ENCODE data around the gene CLCN3. TPM values are rescaled to one million over a fixed set of nuclear protein-coding genes. Genes with fewer than 3 reads are reported as not detected.

The CLCN3 gene
- total RNA-seq, 3 donors from 2014 or later, result 68.2 to 127 (median 125) TPM

- no peaks in the 10 kb centered on the region for H3K36me3 ChIP-seq (ENCODE audit: low read depth)
- no peak for DNase-seq
- no peak overlapping the region for H3K4me3 ChIP-seq
- TF ChIP-seq, protein P1, sequence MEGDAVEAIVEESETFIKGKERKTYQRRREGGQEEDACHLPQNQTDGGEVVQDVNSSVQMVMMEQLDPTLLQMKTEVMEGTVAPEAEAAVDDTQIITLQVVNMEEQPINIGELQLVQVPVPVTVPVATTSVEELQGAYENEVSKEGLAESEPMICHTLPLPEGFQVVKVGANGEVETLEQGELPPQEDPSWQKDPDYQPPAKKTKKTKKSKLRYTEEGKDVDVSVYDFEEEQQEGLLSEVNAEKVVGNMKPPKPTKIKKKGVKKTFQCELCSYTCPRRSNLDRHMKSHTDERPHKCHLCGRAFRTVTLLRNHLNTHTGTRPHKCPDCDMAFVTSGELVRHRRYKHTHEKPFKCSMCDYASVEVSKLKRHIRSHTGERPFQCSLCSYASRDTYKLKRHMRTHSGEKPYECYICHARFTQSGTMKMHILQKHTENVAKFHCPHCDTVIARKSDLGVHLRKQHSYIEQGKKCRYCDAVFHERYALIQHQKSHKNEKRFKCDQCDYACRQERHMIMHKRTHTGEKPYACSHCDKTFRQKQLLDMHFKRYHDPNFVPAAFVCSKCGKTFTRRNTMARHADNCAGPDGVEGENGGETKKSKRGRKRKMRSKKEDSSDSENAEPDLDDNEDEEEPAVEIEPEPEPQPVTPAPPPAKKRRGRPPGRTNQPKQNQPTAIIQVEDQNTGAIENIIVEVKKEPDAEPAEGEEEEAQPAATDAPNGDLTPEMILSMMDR (IDR thresholded peaks at IDR 0.05), result no peak
- no peak for ATAC-seq
- H3K9me3 ChIP-seq, result no peaks in the 10 kb centered on the region
- peaks cover 25% of the 10 kb centered on the region for H3K4me1 ChIP-seq (ENCODE audit: low read depth)
- intact Hi-C loops (cut with DNase I, micrococcal nuclease), result no loop called here
Observed at GRCh38 chr4:169615467-169616106, 4.8 kb upstream of the CLCN3 start.

- DNase-seq (no peak), ATAC-seq (no peak)
- Histone ChIP-seq H3K36me3 (ENCODE audit: low read depth) (no peaks in the 10 kb centered on the region), H3K4me3 (no peak overlapping the region), H3K4me1 (ENCODE audit: low read depth) (peaks cover 20% of the 10 kb centered on the region), H3K9me3 (no peaks in the 10 kb centered on the region)
- TF ChIP-seq, protein P1 (IDR thresholded peaks at IDR 0.05), result no peak
- intact Hi-C loops (cut with DNase I, micrococcal nuclease), result no loop called here
Observed at GRCh38 chr4:169616846-169617245, 3.5 kb upstream of the CLCN3 start.

- intact Hi-C loops (cut with DNase I, micrococcal nuclease), result no loop called here
- H3K4me1 ChIP-seq (ENCODE audit: low read depth), result peaks cover 23% of the 10 kb centered on the region
- no peak for DNase-seq
Observed at GRCh38 chr4:169617306-169617705, 3.1 kb upstream of the CLCN3 start.

DNA sequence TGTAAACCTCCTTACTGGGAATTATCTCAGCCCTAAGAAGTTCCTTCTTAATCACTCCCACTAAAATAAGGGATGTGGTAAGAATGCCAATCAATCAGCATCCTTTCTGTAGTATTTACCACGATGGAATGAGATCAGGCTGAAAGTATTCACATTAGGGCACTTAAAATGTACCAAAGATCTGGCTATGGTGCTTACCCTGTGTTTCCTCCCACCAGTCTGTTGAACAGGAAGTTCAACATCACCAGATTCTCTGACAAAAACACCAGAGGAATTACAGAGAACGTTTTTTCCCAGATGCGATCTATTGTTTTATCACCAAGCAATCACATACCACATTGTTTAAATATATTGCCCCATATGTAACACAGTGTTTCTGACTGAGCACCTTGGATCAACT lies 2.1 kb upstream of the CLCN3 start:
- H3K9me3 ChIP-seq, result no peaks in the 10 kb centered on the region
- intact Hi-C loops (cut with DNase I, micrococcal nuclease), result no loop called here
- TF ChIP-seq, protein P1 (IDR thresholded peaks at IDR 0.05), result no peak
- H3K4me1 ChIP-seq (ENCODE audit: low read depth), result peaks cover 26% of the 10 kb centered on the region
- no peak overlapping the region for H3K4me3 ChIP-seq
- H3K36me3 ChIP-seq (ENCODE audit: low read depth), result peaks cover 3% of the 10 kb centered on the region
- no peak for DNase-seq
- ATAC-seq, result no peak

More at GRCh38 chr4:169617306-169617705, 3.1 kb upstream of the CLCN3 start:
- TF ChIP-seq, protein P1 (IDR thresholded peaks at IDR 0.05), result no peak
- ATAC-seq, result no peak
- Histone ChIP-seq H3K9me3 (no peaks in the 10 kb centered on the region), H3K36me3 (ENCODE audit: low read depth) (peaks cover 3% of the 10 kb centered on the region), H3K4me3 (no peak overlapping the region)

DNA sequence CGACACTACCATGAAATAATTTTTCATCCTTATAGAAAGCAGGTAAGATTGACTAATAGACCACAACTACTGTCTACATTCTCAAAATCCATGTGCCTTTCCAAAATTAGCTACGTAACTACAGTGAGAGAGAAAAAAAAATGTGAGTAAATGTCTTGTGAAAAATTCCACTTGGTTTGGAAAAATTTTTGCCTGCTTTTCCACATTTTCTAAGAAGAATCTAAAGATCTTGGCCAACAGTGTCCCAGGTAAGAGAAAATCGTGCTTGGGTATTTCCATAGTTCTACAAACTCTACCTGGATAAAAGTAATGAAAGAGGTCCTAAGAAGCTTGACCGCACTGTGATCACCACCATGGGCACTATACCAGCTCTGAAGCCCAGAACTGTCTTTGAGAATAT lies 1.4 kb upstream of the CLCN3 start:
- intact Hi-C loops (cut with DNase I, micrococcal nuclease), result no loop called here
- peaks cover 26% of the 10 kb centered on the region for H3K4me1 ChIP-seq (ENCODE audit: low read depth)
- DNase-seq (no peak), ATAC-seq (no peak)
- no peak overlapping the region for H3K4me3 ChIP-seq
- TF ChIP-seq, protein P1 (IDR thresholded peaks at IDR 0.05), result no peak
- H3K9me3 ChIP-seq, result no peaks in the 10 kb centered on the region
- peaks cover 3% of the 10 kb centered on the region for H3K36me3 ChIP-seq (ENCODE audit: low read depth)
